Measurements from ENCODE around the gene C12orf75.
A peak's percentile ranks its signal among the peaks of the same experiment; 100 is the strongest.
"Not testable (repeated sequence)": the region's sequence is repeated elsewhere in the genome, so short reads cannot be mapped to it uniquely, and the experiment has no call there.

Gene C12orf75

GRCh38 chr12:105338966-105339365 lies 8.5 kb downstream of the C12orf75 start:
- Histone ChIP-seq H3K27me3 (no peaks in the 10 kb centered on the region), H3K9me3 (peaks cover 0 to 8% (median 0%) of the 10 kb centered on the region in 3 donors), H3K4me3 (no peak overlapping the region), H3K4me1 (peaks cover 0 to 99% (median 54%) of the 10 kb centered on the region in 4 donors), H3K27ac (peak overlapping the region; percentile 57 to 77), H3K36me3 (no peaks in the 10 kb centered on the region)
- intact Hi-C loops (cut with DNase I; ENCODE audit: low total_unique reads) = no loop called here
- DNase-seq = no peak
- no peak for TF ChIP-seq CTCF (IDR thresholded peaks at IDR 0.05)

- DNase-seq = no peak
- no peaks in the 10 kb centered on the region for H3K36me3 ChIP-seq
Observed at GRCh38 chr12:105341010-105341409, 10.5 kb downstream of the C12orf75 start.

GRCh38 chr12:105341620-105342019 lies 11.1 kb downstream of the C12orf75 start:
- H3K36me3 ChIP-seq; H3K27me3 ChIP-seq; DNase-seq; intact Hi-C loops (cut with DNase I; ENCODE audit: low total_unique reads); H3K9me3 ChIP-seq; H3K4me3 ChIP-seq: not testable (repeated sequence)
- Histone ChIP-seq H3K4me1 (peaks cover 3 to 90% (median 42%) of the 10 kb centered on the region in 4 donors), H3K27ac (peak overlapping the region; percentile 21 to 51)

More at GRCh38 chr12:105341010-105341409, 10.5 kb downstream of the C12orf75 start:
- no peaks in the 10 kb centered on the region for H3K27me3 ChIP-seq
- peaks cover 0 to 8% (median 0%) of the 10 kb centered on the region in 3 donors for H3K9me3 ChIP-seq
- H3K4me1 ChIP-seq = peaks cover 3 to 94% (median 46%) of the 10 kb centered on the region in 4 donors
- no peak overlapping the region for H3K4me3 ChIP-seq
- no peak for TF ChIP-seq CTCF (IDR thresholded peaks at IDR 0.05)
- H3K27ac ChIP-seq = peak overlapping the region; percentile 21 to 51
- intact Hi-C loops (cut with DNase I; ENCODE audit: low total_unique reads) = no loop called here

GRCh38 chr12:105342464-105342863 lies 12.0 kb downstream of the C12orf75 start:
- Histone ChIP-seq H3K36me3 (no peaks in the 10 kb centered on the region), H3K4me1 (peaks cover 3 to 90% (median 37%) of the 10 kb centered on the region in 4 donors), H3K4me3 (no peak overlapping the region), H3K27ac (peak overlapping the region; percentile 42 to 51), H3K27me3 (no peaks in the 10 kb centered on the region), H3K9me3 (peaks cover 0 to 8% (median 0%) of the 10 kb centered on the region in 3 donors)
- intact Hi-C loops (cut with DNase I; ENCODE audit: low total_unique reads) = no loop called here
- TF ChIP-seq CTCF (IDR thresholded peaks at IDR 0.05) = no peak
- no peak for DNase-seq

GRCh38 chr12:105343836-105344235 lies 13.3 kb downstream of the C12orf75 start:
- Histone ChIP-seq H3K27me3 (no peaks in the 10 kb centered on the region), H3K9me3 (peaks cover 0 to 8% (median 0%) of the 10 kb centered on the region in 3 donors), H3K4me1 (peaks cover 3 to 89% (median 31%) of the 10 kb centered on the region in 4 donors), H3K36me3 (no peaks in the 10 kb centered on the region), H3K27ac (peak overlapping the region; percentile 30 to 41), H3K4me3 (no peak overlapping the region)
- no peak for TF ChIP-seq CTCF (IDR thresholded peaks at IDR 0.05)
- no peak for DNase-seq
- intact Hi-C loops (cut with DNase I; ENCODE audit: low total_unique reads) = no loop called here

GRCh38 chr12:105347499-105347898 lies 17.0 kb downstream of the C12orf75 start:
- Histone ChIP-seq H3K27me3 (no peaks in the 10 kb centered on the region), H3K36me3 (no peaks in the 10 kb centered on the region), H3K4me3 (no peak overlapping the region), H3K9me3 (no peaks in the 10 kb centered on the region), H3K4me1 (peaks cover 3 to 90% (median 55%) of the 10 kb centered on the region in 4 donors), H3K27ac (no peak overlapping the region)
- intact Hi-C loops (cut with DNase I; ENCODE audit: low total_unique reads) = no loop called here
- no peak for TF ChIP-seq CTCF (IDR thresholded peaks at IDR 0.05)
- no peak for DNase-seq

Data from tibial artery (tissue), 4 donors.